Adipocyte (in vitro differentiated cells): ENCODE measurements around the gene NUP210.
A peak's percentile ranks its signal among the peaks of the same experiment; 100 is the strongest.
"Not testable (repeated sequence)": the region's sequence is repeated elsewhere in the genome, so short reads cannot be mapped to it uniquely, and the experiment has no call there.

Experiments used
- DNase-seq: peaks from one replicate; pipeline ENCODE4 v3.0.0-alpha.2; 2015; ENCODE audit warnings: low read depth
- H3K27me3 ChIP-seq: replicated peaks from 2 replicates; pipeline ENCODE4 v1.7.0; 2013; ENCODE audit warnings: mild to moderate bottlenecking, low read length, moderate library complexity; ENCODE audit not compliant: control insufficient read depth, insufficient read depth
- H3K36me3 ChIP-seq: 2 replicates; pipeline ENCODE4 v1.7.0; 2013; ENCODE audit warnings: low read length, mild to moderate bottlenecking, moderate library complexity; ENCODE audit not compliant: control insufficient read depth, insufficient read depth, severe bottlenecking
- H3K4me1 ChIP-seq: 2 replicates; pipeline ENCODE4 v1.7.0; 2013; ENCODE audit warnings: mild to moderate bottlenecking, low read length, moderate library complexity; ENCODE audit not compliant: control insufficient read depth, insufficient read depth
- H3K4me3 ChIP-seq: 2 replicates; pipeline ENCODE4 v1.7.0; 2013; ENCODE audit warnings: mild to moderate bottlenecking, low read length, moderate library complexity
- H3K9ac ChIP-seq: 2 replicates; pipeline ENCODE4 v1.7.0; 2013; ENCODE audit warnings: mild to moderate bottlenecking, low read length, moderate library complexity
- H3K9me3 ChIP-seq: 2 replicates; pipeline ENCODE4 v1.7.0; 2013; ENCODE audit warnings: mild to moderate bottlenecking, low read length, moderate library complexity; ENCODE audit not compliant: control insufficient read depth

NUP210 gene

DNA sequence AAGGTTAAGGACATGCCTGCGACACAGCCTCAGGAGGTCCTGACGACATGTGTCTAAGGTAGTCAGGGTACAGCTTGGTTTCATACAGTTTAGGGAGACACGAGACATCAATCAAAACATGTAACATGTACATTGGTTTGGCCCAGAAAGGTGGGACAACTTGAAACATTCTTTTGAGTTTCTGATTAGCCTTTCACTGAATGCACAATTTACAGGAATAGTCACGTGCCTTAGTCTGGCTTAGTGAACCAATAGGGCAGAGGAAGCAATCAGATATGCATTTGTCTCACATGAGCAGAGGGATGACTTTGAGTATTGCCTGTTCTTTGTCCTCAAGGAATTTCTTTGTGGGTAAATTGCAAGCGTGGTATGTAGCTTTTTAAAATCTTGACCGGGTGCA lies 35.5 kb upstream of the NUP210 start:
- Histone ChIP-seq H3K27me3 (peaks cover 16% of the 10 kb centered on the region), H3K4me3 (no peak overlapping the region), H3K4me1 (peaks cover 13% of the 10 kb centered on the region), H3K9me3 (no peaks in the 10 kb centered on the region), H3K36me3 (no peaks in the 10 kb centered on the region), H3K9ac (no peak overlapping the region)
- DNase-seq = peak; percentile 11

DNA sequence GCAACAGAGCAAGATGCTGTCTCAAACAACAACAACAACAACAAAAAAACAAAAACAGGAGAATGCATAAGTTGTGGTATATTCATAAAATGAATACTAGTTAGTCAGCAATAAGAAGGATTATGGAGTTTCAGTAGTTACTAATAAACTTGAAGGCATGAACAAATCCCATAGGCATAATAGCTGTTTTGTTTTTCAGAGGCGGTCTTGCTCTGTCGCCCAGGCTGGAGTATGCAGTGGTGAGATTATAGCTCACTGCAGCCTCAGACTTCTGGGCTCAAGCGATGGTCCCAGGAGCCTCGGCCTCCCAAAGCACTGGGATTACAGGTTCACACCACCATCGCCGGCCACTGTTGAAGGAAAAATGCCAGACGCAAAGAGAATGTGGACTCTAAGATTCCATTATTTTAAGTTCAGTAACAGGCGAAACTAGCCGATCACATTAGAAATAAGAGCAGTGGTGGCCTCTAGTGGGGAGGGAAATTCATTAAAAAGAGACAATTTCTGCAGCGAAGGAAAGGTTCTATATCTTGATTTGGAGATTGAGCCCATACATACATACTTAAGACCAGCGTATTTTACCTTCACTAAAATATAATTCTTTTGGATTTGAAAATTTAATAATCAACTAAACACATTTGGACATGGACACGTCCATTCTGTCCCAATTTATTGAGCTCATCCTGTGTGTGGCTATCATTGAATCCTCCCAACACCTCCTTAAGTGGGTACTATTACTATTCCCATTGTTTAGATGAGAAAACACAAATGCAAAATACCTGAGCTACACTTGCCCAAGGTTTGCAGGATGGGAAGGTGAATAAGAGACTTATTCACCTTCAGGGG lies 32.6 kb upstream of the NUP210 start:
- Histone ChIP-seq H3K9me3 (no peaks in the 10 kb centered on the region), H3K27me3 (no peaks in the 10 kb centered on the region), H3K36me3 (no peaks in the 10 kb centered on the region), H3K4me3 (peak overlapping the region; percentile 83), H3K4me1 (peaks cover 10% of the 10 kb centered on the region), H3K9ac (peak overlapping the region; percentile 75)
- DNase-seq = peak; percentile 82

GRCh38 chr3:13451301-13451673 lies 31.2 kb upstream of the NUP210 start:
- H3K27me3 ChIP-seq = no peaks in the 10 kb centered on the region
- H3K36me3 ChIP-seq = no peaks in the 10 kb centered on the region
- peak overlapping the region; percentile 75 for H3K9ac ChIP-seq
- H3K9me3 ChIP-seq = no peaks in the 10 kb centered on the region
- no peak for DNase-seq
- H3K4me1 ChIP-seq = peaks cover 10% of the 10 kb centered on the region
- H3K4me3 ChIP-seq = peak overlapping the region; percentile 83

DNA sequence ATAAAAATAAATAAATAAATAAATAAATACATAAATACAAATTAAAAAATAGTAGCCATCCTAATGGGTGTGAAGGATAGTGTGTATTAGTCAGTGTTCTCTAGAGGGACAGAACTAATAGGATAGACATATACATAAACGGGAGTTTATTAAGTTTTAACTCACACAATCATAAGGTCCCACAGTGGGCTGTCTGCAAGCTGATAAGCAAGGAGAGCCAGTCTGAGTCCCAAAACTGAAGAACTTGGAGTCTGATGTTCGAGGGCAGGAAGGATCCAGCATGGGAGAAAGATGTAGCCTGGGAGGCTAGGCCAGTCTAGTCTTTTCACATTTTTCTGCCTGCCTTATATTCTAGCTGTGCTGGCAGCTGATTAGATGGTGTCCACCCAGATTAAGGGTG lies 22.8 kb upstream of the NUP210 start:
- not testable (repeated sequence) for DNase-seq, H3K36me3 ChIP-seq, H3K4me3 ChIP-seq, H3K27me3 ChIP-seq, H3K4me1 ChIP-seq, H3K9ac ChIP-seq, H3K9me3 ChIP-seq

DNA sequence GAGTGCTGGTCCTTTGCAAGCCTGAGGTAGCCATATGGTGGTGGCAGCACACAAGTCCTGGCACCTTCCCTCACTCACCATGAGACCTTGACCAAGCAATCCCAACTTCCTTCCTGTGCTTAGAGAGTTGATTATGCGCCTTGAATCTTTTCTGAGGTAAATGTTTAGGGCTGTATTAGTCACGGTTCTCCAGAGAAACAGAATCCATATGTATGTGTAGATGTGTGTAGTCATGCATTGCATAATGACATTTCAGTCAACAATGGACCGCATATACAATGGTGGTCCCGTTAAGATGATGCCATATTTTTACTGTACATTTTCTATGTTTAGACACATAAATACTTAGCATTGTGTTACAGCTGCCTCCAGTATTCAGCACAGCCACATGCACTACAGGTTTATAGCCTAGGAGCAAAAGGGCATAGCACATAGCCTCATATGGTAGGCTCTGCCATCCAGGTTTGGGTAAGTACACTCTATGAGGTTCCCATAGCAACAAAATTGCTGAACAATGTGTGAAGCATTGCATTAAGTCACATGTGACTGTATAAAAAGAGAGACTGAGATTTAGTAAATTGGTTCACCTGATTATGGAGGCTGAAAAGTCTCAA lies 20.2 kb upstream of the NUP210 start:
- H3K9ac ChIP-seq = no peak overlapping the region
- DNase-seq = no peak
- H3K4me3 ChIP-seq = no peak overlapping the region
- H3K27me3 ChIP-seq = peaks cover 20% of the 10 kb centered on the region
- no peaks in the 10 kb centered on the region for H3K4me1 ChIP-seq
- no peaks in the 10 kb centered on the region for H3K36me3 ChIP-seq
- H3K9me3 ChIP-seq = no peaks in the 10 kb centered on the region

DNA sequence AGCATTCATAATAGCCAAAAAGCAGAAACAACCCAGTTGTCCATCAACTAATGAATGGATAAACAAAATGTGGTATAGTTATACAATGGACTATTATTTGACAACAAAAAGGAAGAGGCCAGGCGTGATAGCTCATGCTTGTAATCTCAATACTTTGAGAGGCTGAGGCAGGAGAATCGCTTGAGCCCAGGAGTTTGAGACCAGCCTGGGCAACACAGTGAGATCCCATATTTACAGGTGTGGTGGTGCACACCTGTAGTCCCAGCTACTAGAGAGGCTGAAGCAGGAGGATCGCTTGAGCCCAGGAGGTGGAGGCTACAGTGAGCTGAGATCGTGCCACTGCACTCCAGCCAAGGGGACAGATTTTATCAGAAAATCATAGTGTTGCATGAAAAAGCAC lies 16.1 kb upstream of the NUP210 start:
- H3K9ac ChIP-seq, DNase-seq, H3K4me1 ChIP-seq, H3K4me3 ChIP-seq, H3K36me3 ChIP-seq, H3K9me3 ChIP-seq: not testable (repeated sequence)
- H3K27me3 ChIP-seq = peaks cover 21% of the 10 kb centered on the region

DNA sequence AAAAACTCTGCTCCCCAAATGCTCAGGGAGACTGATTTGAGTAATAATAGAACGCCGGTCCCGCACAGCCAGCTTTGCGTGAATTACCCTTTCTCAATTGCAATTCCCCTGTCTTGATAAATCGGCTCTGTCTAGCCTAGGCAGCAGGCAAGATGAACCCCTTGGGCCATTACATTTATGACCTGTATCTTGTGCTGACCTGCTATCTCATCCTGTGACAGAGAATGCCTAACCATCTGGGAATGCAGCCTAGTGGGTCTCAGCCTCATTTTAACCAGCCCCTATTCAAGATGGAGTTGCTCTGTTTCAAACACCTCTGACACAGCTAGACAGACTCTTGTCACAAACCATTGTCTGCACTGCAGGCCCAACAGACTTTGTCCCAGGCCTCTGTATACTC lies 13.8 kb upstream of the NUP210 start:
- Histone ChIP-seq H3K36me3 (no peaks in the 10 kb centered on the region), H3K27me3 (peaks cover 20% of the 10 kb centered on the region), H3K9ac (no peak overlapping the region), H3K4me1 (no peaks in the 10 kb centered on the region), H3K4me3 (no peak overlapping the region), H3K9me3 (peaks cover 4% of the 10 kb centered on the region)
- DNase-seq = no peak

- Histone ChIP-seq H3K9ac (no peak overlapping the region), H3K4me3 (no peak overlapping the region), H3K36me3 (no peaks in the 10 kb centered on the region), H3K4me1 (no peaks in the 10 kb centered on the region), H3K27me3 (peaks cover 23% of the 10 kb centered on the region), H3K9me3 (peaks cover 4% of the 10 kb centered on the region)
- DNase-seq = no peak
These were observed 12.0 kb upstream of the NUP210 start for GRCh38 chr3:13432093-13432492.

GRCh38 chr3:13430411-13430875 lies 10.3 kb upstream of the NUP210 start:
- H3K4me3 ChIP-seq = not testable (repeated sequence)

GRCh38 chr3:13429631-13430291 lies 9.6 kb upstream of the NUP210 start:
- no peaks in the 10 kb centered on the region for H3K36me3 ChIP-seq
- no peaks in the 10 kb centered on the region for H3K4me1 ChIP-seq

More at GRCh38 chr3:13430411-13430875, 10.3 kb upstream of the NUP210 start:
- peaks cover 13% of the 10 kb centered on the region for H3K27me3 ChIP-seq
- not testable (repeated sequence) for H3K36me3 ChIP-seq, DNase-seq, H3K9ac ChIP-seq, H3K4me1 ChIP-seq, H3K9me3 ChIP-seq

DNA sequence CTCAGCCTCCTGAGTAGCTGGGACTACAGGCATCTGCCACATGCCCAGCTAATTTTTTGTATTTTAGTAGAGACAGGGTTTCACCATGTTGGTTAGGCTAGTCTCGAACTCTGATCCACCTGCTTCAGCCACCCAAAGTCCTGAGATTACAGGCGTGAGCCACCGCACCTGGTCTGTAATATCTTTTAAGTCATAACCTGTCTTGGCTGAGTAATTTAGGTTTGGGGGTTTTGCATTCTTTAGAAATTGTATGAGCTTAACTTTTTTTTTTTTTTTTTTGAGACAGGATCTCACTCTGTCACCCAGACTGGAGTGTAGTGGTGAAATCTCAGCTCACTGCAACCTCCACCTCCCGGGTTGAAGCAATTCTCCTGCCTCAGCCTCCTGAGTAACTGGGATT lies 8.6 kb upstream of the NUP210 start:
- not testable (repeated sequence) for DNase-seq, H3K4me3 ChIP-seq, H3K36me3 ChIP-seq, H3K9me3 ChIP-seq, H3K9ac ChIP-seq, H3K4me1 ChIP-seq, H3K27me3 ChIP-seq

More at GRCh38 chr3:13429631-13430291, 9.6 kb upstream of the NUP210 start:
- Histone ChIP-seq H3K27me3 (peaks cover 12% of the 10 kb centered on the region), H3K4me3 (no peak overlapping the region), H3K9ac (no peak overlapping the region), H3K9me3 (peaks cover 4% of the 10 kb centered on the region)
- no peak for DNase-seq
